Neural progenitor cell (in vitro differentiated cells): ENCODE measurements around the gene SLC22A23.

Experiments used
- EZH2 ChIP-seq: fragments of 200-600 bp; sonication (generic); IDR thresholded peaks from 2 replicates; pipeline ENCODE4 v1.6.1; 2017; ENCODE audit warnings: antibody characterized with exemption, mild to moderate bottlenecking, moderate library complexity
- TF ChIP-seq, protein P1 (sequence below): fragments of 200-600 bp; sonication (generic); IDR thresholded peaks from 2 replicates; pipeline ENCODE4 v1.5.1; 2017; ENCODE audit warnings: antibody characterized with exemption, mild to moderate bottlenecking

DNA sequence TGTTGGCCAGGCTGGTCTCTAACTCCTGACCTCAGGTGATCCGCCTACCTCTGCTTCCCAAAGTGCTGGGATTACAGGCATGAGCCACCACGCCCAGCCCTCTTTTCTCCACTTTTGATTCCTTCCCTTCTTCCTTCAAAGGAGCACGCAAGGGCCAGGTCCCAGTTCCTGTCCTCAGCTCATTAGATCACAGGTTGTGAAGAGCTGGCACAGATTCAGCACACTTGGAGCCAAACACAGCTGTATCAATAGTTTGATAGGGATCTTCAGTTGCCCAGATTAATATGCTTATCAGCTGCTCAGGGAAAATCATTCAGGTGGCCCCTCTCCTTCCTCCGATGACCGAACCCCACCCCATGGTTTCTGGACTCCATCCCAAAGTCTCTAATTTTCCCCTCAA lies 14.4 kb upstream of the SLC22A23 start:
- TF ChIP-seq, protein P1, sequence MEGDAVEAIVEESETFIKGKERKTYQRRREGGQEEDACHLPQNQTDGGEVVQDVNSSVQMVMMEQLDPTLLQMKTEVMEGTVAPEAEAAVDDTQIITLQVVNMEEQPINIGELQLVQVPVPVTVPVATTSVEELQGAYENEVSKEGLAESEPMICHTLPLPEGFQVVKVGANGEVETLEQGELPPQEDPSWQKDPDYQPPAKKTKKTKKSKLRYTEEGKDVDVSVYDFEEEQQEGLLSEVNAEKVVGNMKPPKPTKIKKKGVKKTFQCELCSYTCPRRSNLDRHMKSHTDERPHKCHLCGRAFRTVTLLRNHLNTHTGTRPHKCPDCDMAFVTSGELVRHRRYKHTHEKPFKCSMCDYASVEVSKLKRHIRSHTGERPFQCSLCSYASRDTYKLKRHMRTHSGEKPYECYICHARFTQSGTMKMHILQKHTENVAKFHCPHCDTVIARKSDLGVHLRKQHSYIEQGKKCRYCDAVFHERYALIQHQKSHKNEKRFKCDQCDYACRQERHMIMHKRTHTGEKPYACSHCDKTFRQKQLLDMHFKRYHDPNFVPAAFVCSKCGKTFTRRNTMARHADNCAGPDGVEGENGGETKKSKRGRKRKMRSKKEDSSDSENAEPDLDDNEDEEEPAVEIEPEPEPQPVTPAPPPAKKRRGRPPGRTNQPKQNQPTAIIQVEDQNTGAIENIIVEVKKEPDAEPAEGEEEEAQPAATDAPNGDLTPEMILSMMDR = no peak
- no peak for TF ChIP-seq EZH2
